NCI-H146 treated with DMSO at 0.1 percent for 48 hours (cell line): Measurements from ENCODE around the gene CRHR2.
"Not testable (repeated sequence)": the region's sequence is repeated elsewhere in the genome, so short reads cannot be mapped to it uniquely, and the experiment has no call there.

Source experiments
- DNase-seq: peaks from one replicate; lab custom pipeline; 2025; ENCODE audit not compliant: unreplicated experiment; lab: John Stamatoyannopoulos, UW

Gene CRHR2

GRCh38 chr7:30682212-30683083, at the start of gene CRHR2:
Gene CRHR2 (minus strand): TSS chr7:30682456. CDS start chr7:30682280, 176 bp downstream.
- DNase-seq, result peak; percentile 12

- peak; percentile 27 for DNase-seq
These were observed 49.3 kb upstream of the CRHR2 start for GRCh38 chr7:30731581-30731980.

- no peak for DNase-seq
These were observed 48.7 kb upstream of the CRHR2 start for GRCh38 chr7:30730996-30731395.

GRCh38 chr7:30730097-30730496, 47.8 kb upstream of the CRHR2 start:
- DNase-seq, result no peak

- no peak for DNase-seq
These were observed 47.4 kb upstream of the CRHR2 start for GRCh38 chr7:30729642-30730041.

- no peak for DNase-seq
These were observed 46.4 kb upstream of the CRHR2 start for GRCh38 chr7:30728591-30729100.

- DNase-seq, result no peak
These were observed 45.0 kb upstream of the CRHR2 start for GRCh38 chr7:30727061-30727945.

GRCh38 chr7:30726296-30727006, 44.2 kb upstream of the CRHR2 start:
- DNase-seq, result no peak

- no peak for DNase-seq
These were observed 41.5 kb upstream of the CRHR2 start for GRCh38 chr7:30723776-30724175.

- DNase-seq, result no peak
These were observed 40.4 kb upstream of the CRHR2 start for GRCh38 chr7:30722671-30723070.

GRCh38 chr7:30722187-30722586, 39.9 kb upstream of the CRHR2 start:
- DNase-seq, result no peak

- DNase-seq, result no peak
These were observed 39.0 kb upstream of the CRHR2 start for GRCh38 chr7:30721211-30721610.

- not testable (repeated sequence) for DNase-seq
These were observed 37.2 kb upstream of the CRHR2 start for GRCh38 chr7:30719434-30719833.

- DNase-seq, result no peak
These were observed 34.9 kb upstream of the CRHR2 start for GRCh38 chr7:30717181-30717580.

GRCh38 chr7:30714129-30714528, 31.9 kb upstream of the CRHR2 start:
- no peak for DNase-seq

GRCh38 chr7:30713392-30713791, 31.1 kb upstream of the CRHR2 start:
- no peak for DNase-seq

- DNase-seq, result no peak
These were observed 28.4 kb upstream of the CRHR2 start for GRCh38 chr7:30710669-30711068.

GRCh38 chr7:30709549-30709948, 27.3 kb upstream of the CRHR2 start:
- DNase-seq, result no peak

- DNase-seq, result no peak
These were observed 26.7 kb upstream of the CRHR2 start for GRCh38 chr7:30708983-30709382.

- DNase-seq, result no peak
These were observed 26.2 kb upstream of the CRHR2 start for GRCh38 chr7:30708412-30708811.
